ENCODE data around the gene LPXN. TPM values are rescaled to one million over a fixed set of nuclear protein-coding genes. Genes with fewer than 3 reads are reported as not detected.

The LPXN gene
- total RNA-seq, 4 donors from 2014 or later, result 12.3 to 66.0 (median 18.2) TPM

- peaks cover 0 to 96% (median 0%) of the 10 kb centered on the region in 3 donors for H3K36me3 ChIP-seq
- H3K4me1 ChIP-seq, result no peaks in the 10 kb centered on the region
- no peak overlapping the region for H3K4me3 ChIP-seq
- H3K27me3 ChIP-seq, result no peaks in the 10 kb centered on the region
- TF ChIP-seq POLR2A (IDR thresholded peaks at IDR 0.05) (no peak), CTCF (IDR thresholded peaks at IDR 0.05) (no peak)
- H3K9me3 ChIP-seq, result no peaks in the 10 kb centered on the region
- DNase-seq, result no peak
- H3K27ac ChIP-seq, result no peak overlapping the region
These were observed 40.9 kb upstream of the LPXN start for GRCh38 chr11:58616594-58616993.

GRCh38 chr11:58615559-58615958 is 39.9 kb upstream of the LPXN start:
- Histone ChIP-seq H3K36me3 (peaks cover 0 to 98% (median 0%) of the 10 kb centered on the region in 3 donors), H3K27me3 (no peaks in the 10 kb centered on the region), H3K4me3 (no peak overlapping the region), H3K9me3 (no peaks in the 10 kb centered on the region), H3K27ac (no peak overlapping the region), H3K4me1 (no peaks in the 10 kb centered on the region)
- TF ChIP-seq POLR2A (IDR thresholded peaks at IDR 0.05) (no peak), CTCF (IDR thresholded peaks at IDR 0.05) (no peak)
- DNase-seq, result no peak

- peaks cover 0 to 83% (median 0%) of the 10 kb centered on the region in 3 donors for H3K36me3 ChIP-seq
- DNase-seq, result no peak
- no peaks in the 10 kb centered on the region for H3K9me3 ChIP-seq
These were observed 37.6 kb upstream of the LPXN start for GRCh38 chr11:58613228-58613627.

GRCh38 chr11:58609723-58610122 is 34.1 kb upstream of the LPXN start:
- Histone ChIP-seq H3K36me3 (peaks cover 0 to 49% (median 0%) of the 10 kb centered on the region in 3 donors), H3K4me1 (peaks cover 0 to 5% (median 2%) of the 10 kb centered on the region in 4 donors), H3K9me3 (no peaks in the 10 kb centered on the region), H3K27ac (no peak overlapping the region), H3K4me3 (no peak overlapping the region), H3K27me3 (no peaks in the 10 kb centered on the region)
- DNase-seq, result peak in 1 of 3 donors; percentile 31
- TF ChIP-seq POLR2A (IDR thresholded peaks at IDR 0.05) (no peak), CTCF (IDR thresholded peaks at IDR 0.05) (no peak)

More at GRCh38 chr11:58613228-58613627, 37.6 kb upstream of the LPXN start:
- H3K4me1 ChIP-seq, result no peaks in the 10 kb centered on the region
- no peak for TF ChIP-seq CTCF (IDR thresholded peaks at IDR 0.05)
- no peak for TF ChIP-seq POLR2A (IDR thresholded peaks at IDR 0.05)
- H3K27ac ChIP-seq, result no peak overlapping the region
- no peak overlapping the region for H3K4me3 ChIP-seq
- no peaks in the 10 kb centered on the region for H3K27me3 ChIP-seq

GRCh38 chr11:58608331-58608730 is 32.7 kb upstream of the LPXN start:
- no peak for DNase-seq
- no peak for TF ChIP-seq CTCF (IDR thresholded peaks at IDR 0.05)
- no peak overlapping the region for H3K27ac ChIP-seq

More at GRCh38 chr11:58608331-58608730, 32.7 kb upstream of the LPXN start:
- H3K4me1 ChIP-seq, result peaks cover 0 to 5% (median 2%) of the 10 kb centered on the region in 4 donors
- no peak overlapping the region for H3K4me3 ChIP-seq
- H3K27me3 ChIP-seq, result no peaks in the 10 kb centered on the region
- H3K9me3 ChIP-seq, result no peaks in the 10 kb centered on the region
- H3K36me3 ChIP-seq, result peaks cover 0 to 35% (median 0%) of the 10 kb centered on the region in 3 donors

Data from Peyer's patch (tissue), 4 donors.